Measurements from ENCODE around the gene CD22. TPM values are rescaled to one million over a fixed set of nuclear protein-coding genes. Genes with fewer than 3 reads are reported as not detected.

Gene CD22
- total RNA-seq, 1 experiment from 2014 or later, result not detected

DNA sequence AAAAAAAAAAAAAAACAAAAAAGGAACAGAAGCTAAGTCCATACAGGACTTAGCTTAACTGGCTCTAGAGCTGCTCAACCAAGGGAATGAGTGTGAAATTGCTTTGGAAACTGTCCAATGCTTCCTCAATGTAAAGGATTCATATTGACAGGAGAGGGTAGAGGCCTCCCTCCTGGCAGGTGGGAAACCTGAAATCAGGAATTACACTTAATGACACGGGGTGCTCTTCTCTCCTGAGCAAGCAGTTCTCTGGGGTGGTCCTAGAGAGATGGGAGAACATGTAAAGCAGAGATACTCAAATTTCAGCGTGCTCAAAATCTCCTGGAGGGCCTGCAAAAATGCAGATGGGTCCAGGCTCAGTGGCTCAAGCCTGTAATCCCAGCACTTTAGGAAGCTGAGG lies 40.7 kb upstream of the CD22 start:
- Histone ChIP-seq H4K5ac (ENCODE audit: insufficient read length, low read depth, low read length) (no peak overlapping the region), H3K4ac (ENCODE audit: low read depth, low read length) (no peak overlapping the region), H2BK20ac (ENCODE audit: low read depth, low read length, poor library complexity, severe bottlenecking) (no peak overlapping the region), H3T11ph (ENCODE audit: low read length) (no peak overlapping the region), H4K8ac (replicated peaks; ENCODE audit: insufficient read length, low read depth, low read length) (no peak overlapping the region), H2AK5ac (ENCODE audit: insufficient read length, low read length) (no peak overlapping the region), H3K23ac (ENCODE audit: insufficient read length, low read depth, low read length) (no peak overlapping the region), H2BK15ac (ENCODE audit: low read depth, low read length) (no peak overlapping the region), H3K9me3 (ENCODE audit: control insufficient read depth, low read depth, low read length) (no peaks in the 10 kb centered on the region), H3K27ac (ENCODE audit: insufficient read length, low read depth, low read length) (no peak overlapping the region), H3K79me1 (ENCODE audit: insufficient read depth, low read depth, low read length, poor library complexity, severe bottlenecking) (no peaks in the 10 kb centered on the region), H3K79me2 (ENCODE audit: insufficient read depth, low read length) (no peaks in the 10 kb centered on the region), H2BK5ac (ENCODE audit: insufficient read length, low read length) (no peak overlapping the region), H3K18ac (ENCODE audit: insufficient read length, low read depth, low read length) (no peak overlapping the region), H3K4me1 (ENCODE audit: insufficient read depth, low read length) (no peaks in the 10 kb centered on the region; the same call in 1 of the 2 replicates), H3K27me3 (ENCODE audit: insufficient read depth, low read length) (no peaks in the 10 kb centered on the region), H3K56ac (ENCODE audit: insufficient read length, low read depth, low read length) (no peak overlapping the region), H3K4me2 (ENCODE audit: insufficient read depth, insufficient read length, low read length) (no peak overlapping the region), H2BK12ac (ENCODE audit: insufficient read length, low read depth, low read length) (no peak overlapping the region), H2BK120ac (ENCODE audit: low read depth, low read length, poor library complexity, severe bottlenecking) (no peak overlapping the region), H4K91ac (ENCODE audit: insufficient read length, low read depth, low read length) (no peak overlapping the region), H4K20me1 (ENCODE audit: control insufficient read depth, insufficient read depth, insufficient read length) (no peaks in the 10 kb centered on the region), H2AFZ (ENCODE audit: low read length) (no peak overlapping the region), H3K23me2 (ENCODE audit: insufficient read length, low read depth, low read length, poor library complexity, severe bottlenecking) (peaks cover 6% of the 10 kb centered on the region), H3K9ac (ENCODE audit: extremely low read depth, insufficient read length, low read length) (no peak overlapping the region), H3K14ac (ENCODE audit: insufficient read depth, low read length) (no peak overlapping the region)
- peaks cover 12% of the 10 kb centered on the region for H3K27me3 Mint-ChIP-seq (ENCODE audit: low read depth)
- TF ChIP-seq, protein P1, sequence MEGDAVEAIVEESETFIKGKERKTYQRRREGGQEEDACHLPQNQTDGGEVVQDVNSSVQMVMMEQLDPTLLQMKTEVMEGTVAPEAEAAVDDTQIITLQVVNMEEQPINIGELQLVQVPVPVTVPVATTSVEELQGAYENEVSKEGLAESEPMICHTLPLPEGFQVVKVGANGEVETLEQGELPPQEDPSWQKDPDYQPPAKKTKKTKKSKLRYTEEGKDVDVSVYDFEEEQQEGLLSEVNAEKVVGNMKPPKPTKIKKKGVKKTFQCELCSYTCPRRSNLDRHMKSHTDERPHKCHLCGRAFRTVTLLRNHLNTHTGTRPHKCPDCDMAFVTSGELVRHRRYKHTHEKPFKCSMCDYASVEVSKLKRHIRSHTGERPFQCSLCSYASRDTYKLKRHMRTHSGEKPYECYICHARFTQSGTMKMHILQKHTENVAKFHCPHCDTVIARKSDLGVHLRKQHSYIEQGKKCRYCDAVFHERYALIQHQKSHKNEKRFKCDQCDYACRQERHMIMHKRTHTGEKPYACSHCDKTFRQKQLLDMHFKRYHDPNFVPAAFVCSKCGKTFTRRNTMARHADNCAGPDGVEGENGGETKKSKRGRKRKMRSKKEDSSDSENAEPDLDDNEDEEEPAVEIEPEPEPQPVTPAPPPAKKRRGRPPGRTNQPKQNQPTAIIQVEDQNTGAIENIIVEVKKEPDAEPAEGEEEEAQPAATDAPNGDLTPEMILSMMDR (conservative IDR thresholded peaks at IDR 0.05), result no peak
- no peaks in the 10 kb centered on the region for H3K36me3 Mint-ChIP-seq (ENCODE audit: insufficient read depth in 1 of 3, low read depth in 3 of 3)
- no peak for DNase-seq
- no peak overlapping the region for H3K27ac Mint-ChIP-seq
- no peak overlapping the region for H3K4me3 Mint-ChIP-seq
- H3K9me3 Mint-ChIP-seq, result no peaks in the 10 kb centered on the region
- peaks cover 19 to 32% of the 10 kb centered on the region in 2 experiments for H3K4me1 Mint-ChIP-seq
- no CpG with 5 or more reads among the region's 2 CpGs for WGBS (ENCODE audit: extremely low coverage, insufficient read length, low lambda C conversion rate)

Measured in H9 (cell line).